ENCODE data around the gene DUSP2.
"Not testable (repeated sequence)": the region's sequence is repeated elsewhere in the genome, so short reads cannot be mapped to it uniquely, and the experiment has no call there.

DUSP2 gene

GRCh38 chr2:96161898-96162297, 16.7 kb upstream of the DUSP2 start:
- TF ChIP-seq CTCF (IDR thresholded peaks at IDR 0.05; ENCODE audit: low read depth, low read length) = no peak
- DNase-seq (ENCODE audit: extremely low read depth, low read depth) = no peak

- not testable (repeated sequence) for DNase-seq (ENCODE audit: extremely low read depth, low read depth)
Measured at GRCh38 chr2:96160366-96160765, 15.1 kb upstream of the DUSP2 start.

GRCh38 chr2:96159084-96159830, 14.0 kb upstream of the DUSP2 start:
- TF ChIP-seq CTCF (IDR thresholded peaks at IDR 0.05; ENCODE audit: low read depth, low read length) = no peak
- no peak for DNase-seq (ENCODE audit: extremely low read depth, low read depth)

- DNase-seq (ENCODE audit: extremely low read depth, low read depth) = no peak
- no peak for TF ChIP-seq CTCF (IDR thresholded peaks at IDR 0.05; ENCODE audit: low read depth, low read length)
Measured at GRCh38 chr2:96158554-96158940, 13.3 kb upstream of the DUSP2 start.

- DNase-seq (ENCODE audit: extremely low read depth, low read depth) = no peak
- TF ChIP-seq CTCF (IDR thresholded peaks at IDR 0.05; ENCODE audit: low read depth, low read length) = no peak
Measured at GRCh38 chr2:96157649-96158553, 12.7 kb upstream of the DUSP2 start.

- no peak for TF ChIP-seq CTCF (IDR thresholded peaks at IDR 0.05; ENCODE audit: low read depth, low read length)
- no peak for DNase-seq (ENCODE audit: extremely low read depth, low read depth)
Measured at GRCh38 chr2:96156926-96157648, 11.8 kb upstream of the DUSP2 start.

- no peak for TF ChIP-seq CTCF (IDR thresholded peaks at IDR 0.05; ENCODE audit: low read depth, low read length)
- DNase-seq (ENCODE audit: extremely low read depth, low read depth) = no peak
Measured at GRCh38 chr2:96156011-96156820, 11.0 kb upstream of the DUSP2 start.
